ENCODE measurements around the gene KCNQ2.

DNA sequence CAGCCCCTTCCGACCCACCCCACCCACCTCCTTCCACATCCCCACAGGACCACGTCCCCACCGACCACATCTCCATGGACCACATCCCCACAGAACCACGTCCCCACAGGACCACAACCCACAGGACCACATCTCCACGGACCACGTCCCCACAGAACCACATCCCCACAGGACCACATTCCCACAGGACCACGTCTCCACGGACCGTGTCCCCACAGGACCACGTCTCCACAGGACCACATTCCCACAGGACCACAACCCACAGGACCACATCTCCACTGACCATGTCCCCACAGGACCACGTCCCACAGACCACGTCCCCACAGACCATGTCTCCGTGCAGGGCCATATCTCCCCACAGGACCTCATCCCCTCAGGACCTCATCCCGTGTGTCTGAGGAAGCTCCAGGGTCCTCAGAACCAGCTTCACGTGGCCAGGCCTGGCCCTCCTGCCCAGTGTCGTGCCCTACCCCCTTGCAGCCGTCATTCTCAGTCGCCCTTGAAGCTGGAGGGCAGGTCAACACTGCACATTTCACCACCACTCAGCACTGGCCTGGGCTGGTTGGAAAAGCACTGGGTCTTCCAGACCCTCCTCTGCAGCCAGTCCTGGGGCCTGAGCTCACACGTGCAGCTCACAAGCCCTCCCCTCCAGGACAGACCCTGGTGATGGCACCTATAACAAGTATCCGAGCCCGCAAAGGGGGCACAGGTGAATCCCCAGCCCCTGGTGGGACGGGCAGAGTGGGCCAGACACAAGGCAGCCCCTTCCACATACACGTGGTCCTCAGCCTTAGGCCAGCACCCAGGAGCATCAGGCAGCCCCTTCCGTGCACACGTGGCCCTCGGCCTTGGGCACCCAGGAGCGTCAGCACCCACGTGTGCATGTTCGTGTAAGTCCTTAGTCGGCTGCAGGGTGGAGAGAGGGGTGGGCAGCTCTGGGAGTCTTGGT, 115.2 kb downstream of the KCNQ2 start:
- TF ChIP-seq, protein P1, sequence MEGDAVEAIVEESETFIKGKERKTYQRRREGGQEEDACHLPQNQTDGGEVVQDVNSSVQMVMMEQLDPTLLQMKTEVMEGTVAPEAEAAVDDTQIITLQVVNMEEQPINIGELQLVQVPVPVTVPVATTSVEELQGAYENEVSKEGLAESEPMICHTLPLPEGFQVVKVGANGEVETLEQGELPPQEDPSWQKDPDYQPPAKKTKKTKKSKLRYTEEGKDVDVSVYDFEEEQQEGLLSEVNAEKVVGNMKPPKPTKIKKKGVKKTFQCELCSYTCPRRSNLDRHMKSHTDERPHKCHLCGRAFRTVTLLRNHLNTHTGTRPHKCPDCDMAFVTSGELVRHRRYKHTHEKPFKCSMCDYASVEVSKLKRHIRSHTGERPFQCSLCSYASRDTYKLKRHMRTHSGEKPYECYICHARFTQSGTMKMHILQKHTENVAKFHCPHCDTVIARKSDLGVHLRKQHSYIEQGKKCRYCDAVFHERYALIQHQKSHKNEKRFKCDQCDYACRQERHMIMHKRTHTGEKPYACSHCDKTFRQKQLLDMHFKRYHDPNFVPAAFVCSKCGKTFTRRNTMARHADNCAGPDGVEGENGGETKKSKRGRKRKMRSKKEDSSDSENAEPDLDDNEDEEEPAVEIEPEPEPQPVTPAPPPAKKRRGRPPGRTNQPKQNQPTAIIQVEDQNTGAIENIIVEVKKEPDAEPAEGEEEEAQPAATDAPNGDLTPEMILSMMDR (IDR thresholded peaks at IDR 0.05; ENCODE audit: low read depth, low read length, missing input control), result no peak
- TF ChIP-seq, protein P2, sequence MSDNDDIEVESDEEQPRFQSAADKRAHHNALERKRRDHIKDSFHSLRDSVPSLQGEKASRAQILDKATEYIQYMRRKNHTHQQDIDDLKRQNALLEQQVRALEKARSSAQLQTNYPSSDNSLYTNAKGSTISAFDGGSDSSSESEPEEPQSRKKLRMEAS (IDR thresholded peaks at IDR 0.05), result no peak
- TF ChIP-seq TAF1 (conservative IDR thresholded peaks at IDR 0.05), result no peak
- TF ChIP-seq JUND (IDR thresholded peaks at IDR 0.05), result no peak
- TF ChIP-seq FOXA1 (IDR thresholded peaks at IDR 0.05), result no peak
- no peak for TF ChIP-seq EGR1 (IDR thresholded peaks at IDR 0.05; ENCODE audit: low read depth in 2 of 2)
- no peak for TF ChIP-seq SP1 (IDR thresholded peaks at IDR 0.05)
